GM23338 (cell line): ENCODE results near the gene FAM83C. TPM values are rescaled to one million over a fixed set of nuclear protein-coding genes. Genes with fewer than 3 reads are reported as not detected.

Experiments
- ATAC-seq: fragments of 200-7000 bp; cut with Tn5 transposase; 3 replicates; pipeline ENCODE4 v1.9.1; 2020
- DNase-seq: peaks from one replicate; pipeline ENCODE4 v3.0.0-alpha.2; 2015; ENCODE audit warnings: low spot score
- H2AFZ ChIP-seq: fragments of 200-600 bp; sonication (generic); 2 replicates; pipeline ENCODE4 v1.8.0; 2016; ENCODE audit warnings: antibody characterized with exemption, mild to moderate bottlenecking, moderate library complexity
- H3F3A ChIP-seq: fragments of 200-600 bp; sonication (generic); replicated peaks from 2 replicates; pipeline ENCODE4 v1.8.0; 2017; ENCODE audit warnings: antibody characterized with exemption, mixed run types, low read depth
- H3K27ac ChIP-seq: fragments of 200-600 bp; sonication (generic); 2 replicates; pipeline ENCODE4 v1.6.1; 2016; ENCODE audit warnings: low read depth
- H3K27me3 ChIP-seq: fragments of 200-600 bp; sonication (generic); 2 replicates; pipeline ENCODE4 v1.8.0; 2016; ENCODE audit warnings: mild to moderate bottlenecking, mixed run types, moderate library complexity; ENCODE audit not compliant: insufficient read depth
- H3K36me3 ChIP-seq: fragments of 200-600 bp; sonication (generic); 2 replicates; pipeline ENCODE4 v1.8.0; 2016; ENCODE audit warnings: mild to moderate bottlenecking; ENCODE audit not compliant: insufficient read depth
- H3K4me1 ChIP-seq: fragments of 200-600 bp; sonication (generic); 2 replicates; pipeline ENCODE4 v1.8.0; 2016; ENCODE audit warnings: mild to moderate bottlenecking, moderate library complexity; ENCODE audit not compliant: insufficient read depth
- H3K4me2 ChIP-seq: fragments of 200-600 bp; sonication (generic); 2 replicates; pipeline ENCODE4 v1.7.1; 2017; ENCODE audit warnings: mixed run types
- H3K4me3 ChIP-seq: fragments of 200-600 bp; sonication (generic); 2 replicates; pipeline ENCODE4 v1.6.1; 2016; ENCODE audit warnings: mixed run types
- H3K79me2 ChIP-seq: fragments of 200-600 bp; sonication (generic); replicated peaks from 2 replicates; pipeline ENCODE4 v1.8.0; 2017; ENCODE audit warnings: mild to moderate bottlenecking; ENCODE audit not compliant: insufficient read depth
- H3K9me2 ChIP-seq: fragments of 200-600 bp; sonication (generic); 2 replicates; pipeline ENCODE4 v1.8.0; 2017; ENCODE audit not compliant: insufficient read depth
- H4K20me1 ChIP-seq: fragments of 200-600 bp; sonication (generic); replicated peaks from 2 replicates; pipeline ENCODE4 v1.8.0; 2017; ENCODE audit warnings: mild to moderate bottlenecking; ENCODE audit not compliant: insufficient read depth
- H3K27ac Mint-ChIP-seq: 2 replicates; pipeline ENCODE4 v1.8.0; 2020; ENCODE audit warnings: inconsistent platforms, mild to moderate bottlenecking, moderate library complexity, mixed read lengths
- H3K27me3 Mint-ChIP-seq: 3 replicates; pipeline ENCODE4 v1.8.0; 2022; ENCODE audit warnings: low read depth, mild to moderate bottlenecking, moderate library complexity, mixed read lengths, inconsistent platforms; ENCODE audit not compliant: insufficient read depth, poor library complexity
- H3K36me3 Mint-ChIP-seq: 3 replicates; pipeline ENCODE4 v1.8.0; 2021; ENCODE audit warnings: low read depth, mild to moderate bottlenecking, inconsistent platforms, moderate library complexity, mixed read lengths
- H3K4me1 Mint-ChIP-seq: 3 replicates; pipeline ENCODE4 v1.8.0; 2020; ENCODE audit warnings: mild to moderate bottlenecking, inconsistent platforms, mixed read lengths
- H3K4me3 Mint-ChIP-seq: 3 replicates; pipeline ENCODE4 v1.8.0; 2021; ENCODE audit warnings: moderate library complexity, mild to moderate bottlenecking, inconsistent platforms, mixed read lengths
- H3K9me3 Mint-ChIP-seq: 3 replicates; pipeline ENCODE4 v1.8.0; 2020; ENCODE audit warnings: moderate library complexity, mild to moderate bottlenecking, inconsistent platforms, mixed read lengths
- CREB1 ChIP-seq: fragments of 250-450 bp; sonication (Bioruptor Pico); IDR thresholded peaks from 2 replicates; pipeline ENCODE4 v1.5.0; 2020; ENCODE audit warnings: low read depth, mild to moderate bottlenecking, moderate library complexity
- CTCF ChIP-seq, 2 experiments: fragments of 200-600 bp in 1 of 2; sonication (generic) in 1 of 2; conservative IDR thresholded peaks; 2 replicates each; pipeline versions ENCODE4 v1.5.1 to v1.6.1; 2016 to 2017; ENCODE audit warnings: antibody characterized with exemption in 2 of 2, low read depth in 2 of 2, mild to moderate bottlenecking in 2 of 2, moderate library complexity in 1 of 2
- EZH2phosphoT487 ChIP-seq: fragments of 200-600 bp; sonication (generic); IDR thresholded peaks from one replicate; pipeline ENCODE4 v1.8.1; 2018; ENCODE audit warnings: antibody characterized with exemption; ENCODE audit not compliant: unreplicated experiment
- NANOG ChIP-seq: IDR thresholded peaks from 2 replicates; pipeline ENCODE4 v1.6.1; 2016; ENCODE audit warnings: antibody characterized with exemption, borderline replicate concordance
- REST ChIP-seq: IDR thresholded peaks from one replicate; pipeline ENCODE4 v1.6.1; 2018; ENCODE audit warnings: antibody characterized with exemption; ENCODE audit not compliant: unreplicated experiment
- STAT1 ChIP-seq: IDR thresholded peaks from one replicate; pipeline ENCODE4 v1.6.1; 2016; ENCODE audit warnings: antibody characterized with exemption; ENCODE audit not compliant: unreplicated experiment
- ZNF114 ChIP-seq: fragments of 250-450 bp; sonication (Bioruptor Pico); IDR thresholded peaks from 2 replicates; pipeline ENCODE4 v1.5.0; 2020; ENCODE audit warnings: mild to moderate bottlenecking, moderate library complexity
- ZNF331 ChIP-seq: fragments of 250-450 bp; sonication (Bioruptor Pico); IDR thresholded peaks from 2 replicates; pipeline ENCODE4 v1.5.0; 2020; ENCODE audit warnings: low read depth, mild to moderate bottlenecking, moderate library complexity
- ZNF462 ChIP-seq: fragments of 250-450 bp; sonication (Bioruptor Pico); IDR thresholded peaks from 2 replicates; pipeline ENCODE4 v1.5.0; 2020; ENCODE audit warnings: mild to moderate bottlenecking, moderate library complexity
- polyA plus RNA-seq: library from polyadenylated mRNA; unstranded; fragments of >200 nt; fragmentation: Nextera tagmentation; extraction: Ambion mirVana; gene quantifications from 2 replicates; pipeline ENCODE4 v1.2.1, GENCODE V29; 2016
- total RNA-seq: library from RNA; depleted of rRNA; stranded (reverse); fragments of >200 nt; shearing (Covaris generic); gene quantifications from 2 replicates; pipeline ENCODE4 v1.2.3, GENCODE V29; 2014

Gene FAM83C
- total and polyA plus RNA-seq, 2 experiments from 2014 or later, result 0.10 TPM; not detected in 1

- TF ChIP-seq ZNF114 (no peak), EZH2phosphoT487 (no peak), STAT1 (no peak), CTCF (conservative IDR thresholded peaks at IDR 0.05; ENCODE audit: low read depth in 2 of 2) (no peak)
These were observed 41.4 kb upstream of the FAM83C start (continued) for GRCh38 chr20:35333606-35334005.

DNA sequence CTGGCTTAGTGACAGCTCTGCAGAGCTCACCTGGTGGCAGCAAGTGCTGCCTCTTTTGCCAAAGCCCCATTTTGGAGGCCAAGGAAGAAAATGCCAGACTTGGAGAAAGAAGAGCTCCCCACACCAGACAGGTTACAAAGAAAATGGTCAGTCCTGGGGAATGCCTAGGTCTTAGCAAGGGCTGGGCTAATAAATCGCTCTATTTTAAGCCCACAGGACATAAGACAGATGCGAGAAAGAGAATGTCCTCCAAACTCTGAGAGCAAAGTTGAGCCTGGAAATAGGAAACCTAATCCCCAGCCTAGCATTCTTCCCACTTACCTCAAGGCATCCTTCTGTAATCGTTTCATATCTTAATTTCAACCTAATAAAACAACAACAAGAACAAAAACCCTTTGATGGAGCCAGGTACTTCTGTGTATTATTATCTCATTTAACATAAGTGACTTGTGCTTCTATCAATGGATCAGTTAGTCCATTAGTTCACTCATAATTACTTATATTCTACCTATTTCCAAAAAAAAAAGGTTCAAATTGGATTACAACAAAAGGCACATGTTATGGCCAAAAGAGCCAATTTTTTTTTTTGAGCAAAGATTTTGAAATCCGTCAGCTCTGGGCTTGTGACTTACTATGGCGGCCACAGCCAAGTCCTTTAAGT, 40.4 kb upstream of the FAM83C start:
- H3K36me3 ChIP-seq, result no peaks in the 10 kb centered on the region
- Mint-ChIP-seq H3K9me3 (no peaks in the 10 kb centered on the region), H3K36me3 (no peaks in the 10 kb centered on the region), H3K27me3 (no peaks in the 10 kb centered on the region), H3K27ac (no peak overlapping the region), H3K4me3 (no peak overlapping the region), H3K4me1 (peaks cover 9% of the 10 kb centered on the region)
- no peaks in the 10 kb centered on the region for H3K4me1 ChIP-seq
- no peak overlapping the region for H2AFZ ChIP-seq
- H3K4me2 ChIP-seq, result no peak overlapping the region
- peaks cover 7% of the 10 kb centered on the region; the same call in 1 of the 2 replicates for H4K20me1 ChIP-seq
- H3F3A ChIP-seq, result no peaks in the 10 kb centered on the region
- H3K4me3 ChIP-seq, result no peak overlapping the region
- H3K79me2 ChIP-seq, result no peaks in the 10 kb centered on the region
- DNase-seq (no peak), ATAC-seq (no peak)
- TF ChIP-seq REST (no peak), CTCF (conservative IDR thresholded peaks at IDR 0.05; ENCODE audit: low read depth in 2 of 2) (no peak), EZH2phosphoT487 (no peak), ZNF331 (CRISPR knock-in tag) (no peak), STAT1 (no peak), ZNF462 (CRISPR knock-in tag) (no peak), CREB1 (CRISPR knock-in tag) (no peak), NANOG (no peak)
- no peak overlapping the region for H3K27ac ChIP-seq
- H3K27me3 ChIP-seq, result no peaks in the 10 kb centered on the region
- no peaks in the 10 kb centered on the region for H3K9me2 ChIP-seq
